GM21390 (cell line): ENCODE measurements around the gene RBM4.

Experiments
- ATAC-seq: cut with Tn5 transposase; IDR thresholded peaks from one replicate; pipeline ENCODE4 v1.9.1; 2021; ENCODE audit not compliant: unreplicated experiment

Gene RBM4

GRCh38 chr11:66651016-66651415 lies 12.5 kb downstream of the RBM4 start:
- no peak for ATAC-seq

- ATAC-seq: no peak
Measured at GRCh38 chr11:66652651-66653050, 14.1 kb downstream of the RBM4 start.

GRCh38 chr11:66653123-66653522 lies 14.6 kb downstream of the RBM4 start:
- no peak for ATAC-seq

- ATAC-seq: no peak
Measured at GRCh38 chr11:66659763-66660162, 21.3 kb downstream of the RBM4 start.

- ATAC-seq: no peak
Measured at GRCh38 chr11:66663741-66664296, 25.3 kb downstream of the RBM4 start.

GRCh38 chr11:66665369-66665768 lies 26.9 kb downstream of the RBM4 start:
- ATAC-seq: no peak

- no peak for ATAC-seq
Measured at GRCh38 chr11:66670816-66671215, 32.3 kb downstream of the RBM4 start.

- ATAC-seq: no peak
Measured at GRCh38 chr11:66674964-66675602, 36.6 kb downstream of the RBM4 start.

- ATAC-seq: no peak
Measured at GRCh38 chr11:66676282-66676919, 37.9 kb downstream of the RBM4 start.

GRCh38 chr11:66676931-66677598 lies 38.6 kb downstream of the RBM4 start:
- no peak for ATAC-seq

GRCh38 chr11:66677599-66678375 lies 39.3 kb downstream of the RBM4 start, which contains the start of gene RBM4B:
Gene RBM4B (minus strand): TSS chr11:66677887. CDS start chr11:66677079, 808 bp downstream.
- ATAC-seq: peak; percentile 90

- ATAC-seq: no peak
Measured at GRCh38 chr11:66680966-66681645, 42.6 kb downstream of the RBM4 start.

GRCh38 chr11:66683877-66684276 lies 45.4 kb downstream of the RBM4 start:
- no peak for ATAC-seq

- ATAC-seq: no peak
Measured at GRCh38 chr11:66684635-66685034, 46.1 kb downstream of the RBM4 start.

- no peak for ATAC-seq
Measured at GRCh38 chr11:66685276-66686099, 47.0 kb downstream of the RBM4 start.

- no peak for ATAC-seq
Measured at GRCh38 chr11:66686100-66686785, 47.7 kb downstream of the RBM4 start.

GRCh38 chr11:66686801-66687750 lies 48.6 kb downstream of the RBM4 start:
- ATAC-seq: no peak

GRCh38 chr11:66687831-66688281 lies 49.4 kb downstream of the RBM4 start:
- no peak for ATAC-seq
